ENCODE results near the gene MT2A.

GRCh38 chr16:56559109-56559508, 49.3 kb upstream of the MT2A start:
- TF ChIP-seq CTCF (conservative IDR thresholded peaks at IDR 0.05) (no peak), ZFX (IDR thresholded peaks at IDR 0.05) (no peak)

Measured in C4-2B (cell line).